KMS-11 (cell line): Measurements from ENCODE around the gene MROH7.

Experiments used
- H2AFZ ChIP-seq: fragments of 200-600 bp; sonication (generic); 2 replicates; pipeline ENCODE4 v1.6.1; 2016; ENCODE audit warnings: antibody characterized with exemption, mixed run types, low read depth
- H3K27ac ChIP-seq: fragments of 200-600 bp; sonication (generic); 2 replicates; pipeline ENCODE4 v1.6.1; 2016; ENCODE audit warnings: mild to moderate bottlenecking, mixed run types
- H3K27me3 ChIP-seq: fragments of 200-600 bp; sonication (generic); 2 replicates; pipeline ENCODE4 v1.6.1; 2017; ENCODE audit warnings: mild to moderate bottlenecking, low read depth, mixed run types, moderate library complexity; ENCODE audit not compliant: insufficient read depth
- H3K36me3 ChIP-seq: fragments of 200-600 bp; sonication (generic); 2 replicates; pipeline ENCODE4 v1.6.1; 2017; ENCODE audit warnings: mild to moderate bottlenecking, mixed run types; ENCODE audit not compliant: insufficient read depth
- H3K4me1 ChIP-seq: fragments of 200-600 bp; sonication (generic); 2 replicates; pipeline ENCODE4 v1.6.1; 2016; ENCODE audit warnings: mild to moderate bottlenecking, low read depth, mixed run types; ENCODE audit not compliant: poor library complexity, severe bottlenecking
- H3K4me2 ChIP-seq: fragments of 200-600 bp; sonication (generic); 2 replicates; pipeline ENCODE4 v1.7.0; 2016; ENCODE audit warnings: mild to moderate bottlenecking, mixed run types
- H3K4me3 ChIP-seq: fragments of 200-600 bp; sonication (generic); IDR thresholded peaks from 2 replicates; pipeline ENCODE4 v1.6.1; 2017; ENCODE audit warnings: low read depth, low read length, mixed read lengths; ENCODE audit not compliant: insufficient read depth
- H3K79me2 ChIP-seq: fragments of 200-600 bp; sonication (generic); 2 replicates; pipeline ENCODE4 v1.6.1; 2016; ENCODE audit warnings: low read depth, mixed run types; ENCODE audit not compliant: insufficient read depth
- H3K9ac ChIP-seq: fragments of 200-600 bp; sonication (generic); 2 replicates; pipeline ENCODE4 v1.6.1; 2016; ENCODE audit warnings: mild to moderate bottlenecking, mixed run types
- H4K20me1 ChIP-seq: fragments of 200-600 bp; sonication (generic); 2 replicates; pipeline ENCODE4 v1.6.1; 2016; ENCODE audit warnings: mild to moderate bottlenecking, mixed run types; ENCODE audit not compliant: insufficient read depth
- TF ChIP-seq, protein P1 (sequence below): fragments of 200-600 bp; sonication (generic); conservative IDR thresholded peaks from 2 replicates; pipeline ENCODE4 v1.6.1; 2017; ENCODE audit warnings: low read depth, mild to moderate bottlenecking, antibody characterized with exemption, low read length, moderate library complexity, mixed read lengths

Gene MROH7

DNA sequence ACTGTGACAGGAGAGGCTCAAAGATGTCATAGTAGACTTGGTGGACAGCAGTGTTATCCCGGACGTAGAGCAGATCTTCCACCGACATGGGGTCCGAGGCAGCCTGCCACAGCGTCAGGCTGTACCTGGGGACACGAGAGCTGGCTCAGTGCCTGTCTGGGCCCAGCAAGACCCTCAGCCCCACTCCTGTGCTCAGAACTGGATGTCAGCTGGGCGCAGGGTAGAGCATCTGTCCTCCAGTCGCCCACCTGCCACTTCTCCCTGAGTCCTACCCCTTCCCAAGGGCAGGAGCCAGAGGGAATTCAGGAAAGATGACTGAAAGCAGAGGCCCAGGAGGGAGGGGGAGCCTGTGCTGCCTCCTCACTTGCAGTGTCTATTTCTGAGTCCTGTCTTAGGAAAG is 30.0 kb upstream of the MROH7 start:
- H3K4me2 ChIP-seq, result no peak overlapping the region
- TF ChIP-seq, protein P1, sequence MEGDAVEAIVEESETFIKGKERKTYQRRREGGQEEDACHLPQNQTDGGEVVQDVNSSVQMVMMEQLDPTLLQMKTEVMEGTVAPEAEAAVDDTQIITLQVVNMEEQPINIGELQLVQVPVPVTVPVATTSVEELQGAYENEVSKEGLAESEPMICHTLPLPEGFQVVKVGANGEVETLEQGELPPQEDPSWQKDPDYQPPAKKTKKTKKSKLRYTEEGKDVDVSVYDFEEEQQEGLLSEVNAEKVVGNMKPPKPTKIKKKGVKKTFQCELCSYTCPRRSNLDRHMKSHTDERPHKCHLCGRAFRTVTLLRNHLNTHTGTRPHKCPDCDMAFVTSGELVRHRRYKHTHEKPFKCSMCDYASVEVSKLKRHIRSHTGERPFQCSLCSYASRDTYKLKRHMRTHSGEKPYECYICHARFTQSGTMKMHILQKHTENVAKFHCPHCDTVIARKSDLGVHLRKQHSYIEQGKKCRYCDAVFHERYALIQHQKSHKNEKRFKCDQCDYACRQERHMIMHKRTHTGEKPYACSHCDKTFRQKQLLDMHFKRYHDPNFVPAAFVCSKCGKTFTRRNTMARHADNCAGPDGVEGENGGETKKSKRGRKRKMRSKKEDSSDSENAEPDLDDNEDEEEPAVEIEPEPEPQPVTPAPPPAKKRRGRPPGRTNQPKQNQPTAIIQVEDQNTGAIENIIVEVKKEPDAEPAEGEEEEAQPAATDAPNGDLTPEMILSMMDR, result no peak
- no peak overlapping the region for H2AFZ ChIP-seq

GRCh38 chr1:54614024-54614423 is 27.6 kb upstream of the MROH7 start:
- H3K9ac ChIP-seq, result no peak overlapping the region
- H3K27ac ChIP-seq, result no peak overlapping the region
- no peaks in the 10 kb centered on the region for H4K20me1 ChIP-seq
- no peak overlapping the region for H2AFZ ChIP-seq
- TF ChIP-seq, protein P1, result no peak
- no peak overlapping the region for H3K4me2 ChIP-seq
- no peaks in the 10 kb centered on the region for H3K27me3 ChIP-seq
- no peaks in the 10 kb centered on the region for H3K79me2 ChIP-seq
- H3K4me1 ChIP-seq, result no peaks in the 10 kb centered on the region
- no peaks in the 10 kb centered on the region for H3K36me3 ChIP-seq
- H3K4me3 ChIP-seq, result no peak overlapping the region

More for the DNA sequence above, 30.0 kb upstream of the MROH7 start:
- no peaks in the 10 kb centered on the region for H3K4me1 ChIP-seq
- no peaks in the 10 kb centered on the region for H3K27me3 ChIP-seq
- no peaks in the 10 kb centered on the region for H3K79me2 ChIP-seq
- no peak overlapping the region for H3K4me3 ChIP-seq
- H3K36me3 ChIP-seq, result no peaks in the 10 kb centered on the region
- H3K27ac ChIP-seq, result no peak overlapping the region
- H3K9ac ChIP-seq, result no peak overlapping the region
- H4K20me1 ChIP-seq, result no peaks in the 10 kb centered on the region

DNA sequence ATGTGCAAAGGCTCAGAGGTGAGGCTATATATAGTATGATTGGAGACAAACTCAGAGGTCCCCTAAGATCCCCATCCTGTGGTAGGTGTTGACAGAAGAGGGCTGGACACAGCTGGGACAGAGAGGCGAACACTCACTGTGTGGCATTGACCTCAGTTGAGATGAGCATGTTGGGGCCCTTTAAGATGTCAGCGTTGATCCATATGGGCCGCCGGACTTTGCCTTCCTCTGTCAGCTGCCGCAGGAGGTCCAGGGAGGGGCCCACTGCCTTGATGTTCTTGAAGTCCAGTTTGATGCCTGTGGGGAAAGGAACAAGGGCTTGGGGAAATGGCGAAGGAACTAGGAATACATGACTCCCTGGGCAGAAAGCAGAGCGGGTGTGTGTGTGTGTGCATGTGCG is 27.0 kb upstream of the MROH7 start:
- Histone ChIP-seq H3K79me2 (no peaks in the 10 kb centered on the region), H3K4me1 (no peaks in the 10 kb centered on the region), H3K4me2 (no peak overlapping the region), H3K9ac (no peak overlapping the region), H3K27me3 (no peaks in the 10 kb centered on the region), H3K36me3 (no peaks in the 10 kb centered on the region), H3K4me3 (no peak overlapping the region), H2AFZ (no peak overlapping the region), H4K20me1 (no peaks in the 10 kb centered on the region), H3K27ac (no peak overlapping the region)
- TF ChIP-seq, protein P1, result no peak

DNA sequence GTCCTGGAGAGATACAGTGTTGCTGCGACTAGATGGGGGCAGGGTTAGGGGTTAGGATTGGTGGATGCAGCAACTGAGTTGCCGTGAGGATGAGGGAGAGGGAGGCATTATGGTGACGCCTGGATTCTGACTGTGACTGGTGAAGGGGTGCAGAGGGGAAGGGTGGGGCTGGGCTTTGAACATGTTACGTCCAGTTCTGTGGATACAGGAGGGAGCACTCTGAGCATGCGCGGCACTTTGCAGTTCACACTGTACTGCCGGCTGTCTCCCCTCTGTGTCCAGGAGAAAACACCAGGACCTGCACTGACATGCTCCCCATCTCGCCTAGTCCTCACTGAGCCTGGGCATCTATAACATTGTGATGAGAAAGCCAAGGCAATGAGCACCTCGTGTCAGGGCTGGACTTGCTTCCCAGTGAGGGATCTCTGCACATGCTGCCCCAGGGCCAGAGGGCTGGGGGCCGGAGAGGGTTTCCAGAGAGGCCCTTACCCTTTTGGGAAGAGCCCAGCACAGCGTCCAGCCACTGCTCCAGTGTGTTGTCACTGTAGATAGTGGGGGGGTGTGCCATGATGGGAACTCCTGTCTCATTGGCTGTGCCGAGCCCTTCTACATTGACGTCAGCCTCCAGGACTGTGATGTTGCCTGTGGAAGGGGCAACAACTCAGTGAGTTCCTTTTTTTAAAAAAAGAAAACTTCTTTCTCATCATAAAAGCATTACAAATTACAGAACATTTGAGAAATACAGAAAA is 25.9 kb upstream of the MROH7 start:
- Histone ChIP-seq H3K4me1 (no peaks in the 10 kb centered on the region), H4K20me1 (no peaks in the 10 kb centered on the region), H3K27me3 (no peaks in the 10 kb centered on the region), H3K9ac (no peak overlapping the region), H3K36me3 (no peaks in the 10 kb centered on the region), H3K4me3 (no peak overlapping the region), H2AFZ (no peak overlapping the region), H3K4me2 (no peak overlapping the region), H3K27ac (no peak overlapping the region), H3K79me2 (no peaks in the 10 kb centered on the region)
- TF ChIP-seq, protein P1, result no peak
